Neuronal stem cell (in vitro differentiated cells): ENCODE results near the gene CADPS.

ENCODE experiments used
- DNase-seq: peaks from one replicate; pipeline ENCODE4 v3.0.0-alpha.2; 2013; ENCODE audit warnings: low spot score
- H2AFZ ChIP-seq: one replicate; pipeline ENCODE4 v1.6.1; 2013; ENCODE audit warnings: mild to moderate bottlenecking, low read length, inconsistent platforms
- H2AK5ac ChIP-seq: 2 replicates; pipeline ENCODE4 v1.6.1; 2013; ENCODE audit warnings: low read depth, mild to moderate bottlenecking, inconsistent platforms, low read length, moderate library complexity, mixed read lengths
- H2BK120ac ChIP-seq: 2 replicates; pipeline ENCODE4 v1.6.1; 2013; ENCODE audit warnings: low read depth, mild to moderate bottlenecking, inconsistent platforms, low read length, moderate library complexity, mixed read lengths
- H2BK12ac ChIP-seq: one replicate; pipeline ENCODE4 v1.6.1; 2013; ENCODE audit warnings: low read length, inconsistent platforms
- H2BK15ac ChIP-seq: 2 replicates; pipeline ENCODE4 v1.6.1; 2013; ENCODE audit warnings: mild to moderate bottlenecking, low read length, inconsistent platforms, mixed read lengths
- H2BK5ac ChIP-seq: one replicate; pipeline ENCODE4 v1.6.1; 2013; ENCODE audit warnings: inconsistent platforms, mild to moderate bottlenecking, low read length, moderate library complexity
- H3K14ac ChIP-seq: one replicate; pipeline ENCODE4 v1.6.1; 2013; ENCODE audit warnings: low read length, inconsistent platforms
- H3K18ac ChIP-seq: 2 replicates; pipeline ENCODE4 v1.6.1; 2013; ENCODE audit warnings: low read length, inconsistent platforms
- H3K23ac ChIP-seq: 2 replicates; pipeline ENCODE4 v1.6.1; 2013; ENCODE audit warnings: low read depth, mild to moderate bottlenecking, mixed read lengths, low read length, inconsistent platforms; ENCODE audit not compliant: poor library complexity
- H3K27ac ChIP-seq: replicated peaks from 3 replicates; pipeline ENCODE4 v1.5.1; 2013; ENCODE audit warnings: low read length, inconsistent platforms
- H3K27me3 ChIP-seq, 3 experiments: 2 replicates each; pipeline ENCODE4 v1.6.1; 2013; ENCODE audit warnings: low read length in 3 of 3, mild to moderate bottlenecking in 2 of 3, inconsistent platforms in 1 of 3, low read depth in 1 of 3, mixed read lengths in 1 of 3, moderate library complexity in 1 of 3; ENCODE audit not compliant: control insufficient read depth in 3 of 3, insufficient read depth in 3 of 3
- H3K36me3 ChIP-seq, 2 donors: replicated peaks in 1 of 2; 2 replicates each; pipeline ENCODE4 v1.6.1; 2013; ENCODE audit warnings: low read length in 2 of 2; ENCODE audit not compliant: control insufficient read depth in 2 of 2, insufficient read depth in 2 of 2
- H3K4ac ChIP-seq: 2 replicates; pipeline ENCODE4 v1.6.1; 2013; ENCODE audit warnings: inconsistent platforms, mild to moderate bottlenecking, low read length, moderate library complexity
- H3K4me1 ChIP-seq, 2 donors: 1 replicate in 1 of 2; 2 replicates in 1 of 2; pipeline ENCODE4 v1.6.1; 2013; ENCODE audit warnings: low read length in 2 of 2, low read depth in 1 of 2; ENCODE audit not compliant: control insufficient read depth in 2 of 2, insufficient read depth in 1 of 2
- H3K4me2 ChIP-seq: one replicate; pipeline ENCODE4 v1.6.1; 2013; ENCODE audit warnings: mild to moderate bottlenecking, low read length, inconsistent platforms; ENCODE audit not compliant: insufficient read depth, poor library complexity, severe bottlenecking
- H3K4me3 ChIP-seq, 2 donors: 2 replicates each; pipeline ENCODE4 v1.5.1; 2013; ENCODE audit warnings: low read length in 2 of 2, mild to moderate bottlenecking in 2 of 2, inconsistent platforms in 1 of 2, moderate library complexity in 1 of 2
- H3K79me1 ChIP-seq: one replicate; pipeline ENCODE4 v1.6.1; 2013; ENCODE audit warnings: low read depth, mild to moderate bottlenecking, inconsistent platforms, low read length, moderate library complexity
- H3K9ac ChIP-seq: one replicate; pipeline ENCODE4 v1.6.1; 2013; ENCODE audit warnings: mild to moderate bottlenecking, low read depth, low read length, inconsistent platforms; ENCODE audit not compliant: poor library complexity
- H3K9me3 ChIP-seq, 2 donors: replicated peaks in 1 of 2; 2 replicates each; pipeline versions ENCODE3 to v1.6.1; 2013; ENCODE audit warnings: low read length in 2 of 2, mild to moderate bottlenecking in 2 of 2, inconsistent platforms in 1 of 2, low read depth in 1 of 2, mixed read lengths in 1 of 2, moderate library complexity in 1 of 2; ENCODE audit not compliant: control insufficient read depth in 2 of 2, insufficient read depth in 1 of 2
- H4K8ac ChIP-seq: one replicate; pipeline ENCODE4 v1.6.1; 2013; ENCODE audit warnings: low read depth, mild to moderate bottlenecking, inconsistent platforms, low read length, moderate library complexity
- H4K91ac ChIP-seq: one replicate; pipeline ENCODE4 v1.6.1; 2013; ENCODE audit warnings: low read length, low read depth, mild to moderate bottlenecking, inconsistent platforms; ENCODE audit not compliant: poor library complexity
- WGBS, 2 donors: extraction: QIAGEN DNeasy Blood & Tissue Kit; methylation state at CpG; one replicate each; pipeline ENCODE4 v1.1.7; 2013; ENCODE audit warnings: missing lambda C conversion rate in 2 of 2, mixed read lengths in 1 of 2; ENCODE audit not compliant: insufficient read length in 2 of 2, insufficient replicate concordance in 1 of 2; ENCODE audit errors: extremely low coverage in 2 of 2; 5-methylcytosine and 5-hydroxymethylcytosine counted together

CADPS gene

DNA sequence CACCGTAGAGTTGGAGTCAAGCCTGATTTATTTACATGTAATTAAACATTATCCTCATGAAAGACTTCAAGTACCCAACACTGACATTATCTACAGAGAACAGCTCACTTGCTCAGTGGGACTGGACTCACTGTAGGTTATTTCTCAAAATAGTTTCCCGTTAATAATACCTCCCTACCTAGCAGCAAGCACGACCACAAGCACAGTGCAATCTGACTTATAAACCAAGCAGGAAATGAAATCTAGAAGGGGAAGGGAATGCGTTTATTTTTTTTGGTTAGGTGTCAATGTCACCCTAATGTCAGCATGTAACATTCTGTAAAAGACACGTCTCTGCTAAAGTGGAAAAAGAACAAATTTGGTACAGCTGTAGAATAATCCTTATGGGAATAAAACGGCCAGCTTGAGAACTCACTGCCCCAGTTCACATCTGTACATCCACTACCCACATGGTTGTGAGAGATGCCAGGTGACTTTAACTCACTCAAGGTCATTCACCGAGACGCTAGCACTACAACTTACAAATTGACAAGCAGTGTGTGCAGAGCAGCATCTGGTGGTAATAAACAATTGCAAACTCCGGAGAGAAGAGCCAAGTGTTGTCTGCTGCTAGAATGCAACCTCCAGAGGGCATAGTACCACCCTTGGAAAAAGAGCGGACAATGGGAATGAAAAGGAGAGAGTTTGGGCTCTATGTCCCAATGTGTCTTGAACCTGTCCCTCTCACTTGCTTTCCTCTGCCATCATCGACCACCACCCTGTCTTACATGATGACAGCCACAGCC lies 242.5 kb downstream of the CADPS start:
- H2AFZ ChIP-seq = no peak overlapping the region
- H3K9me3 ChIP-seq = no peaks in the 10 kb centered on the region
- no peak overlapping the region for H3K4me2 ChIP-seq
- no peak overlapping the region for H3K27ac ChIP-seq
- no peak overlapping the region for H3K14ac ChIP-seq
- no peak for DNase-seq
- no peak overlapping the region for H2BK5ac ChIP-seq
- no peak overlapping the region for H3K9ac ChIP-seq
- H2BK12ac ChIP-seq = no peak overlapping the region
- H4K8ac ChIP-seq = no peak overlapping the region
- H3K4ac ChIP-seq = no peak overlapping the region
- no peak overlapping the region for H2BK120ac ChIP-seq
- no peak overlapping the region for H2AK5ac ChIP-seq
- H3K4me1 ChIP-seq = no peaks in the 10 kb centered on the region
- WGBS, 2 donors = no CpG with 5 or more reads among the region's 11 CpGs
- no peak overlapping the region for H4K91ac ChIP-seq
- no peak overlapping the region for H3K4me3 ChIP-seq
- H2BK15ac ChIP-seq = no peak overlapping the region
- H3K36me3 ChIP-seq = no peaks in the 10 kb centered on the region
- H3K79me1 ChIP-seq = no peaks in the 10 kb centered on the region
- H3K18ac ChIP-seq = no peak overlapping the region
- peaks cover 0 to 3% (median 0%) of the 10 kb centered on the region in 3 experiments for H3K27me3 ChIP-seq
- no peak overlapping the region for H3K23ac ChIP-seq

DNA sequence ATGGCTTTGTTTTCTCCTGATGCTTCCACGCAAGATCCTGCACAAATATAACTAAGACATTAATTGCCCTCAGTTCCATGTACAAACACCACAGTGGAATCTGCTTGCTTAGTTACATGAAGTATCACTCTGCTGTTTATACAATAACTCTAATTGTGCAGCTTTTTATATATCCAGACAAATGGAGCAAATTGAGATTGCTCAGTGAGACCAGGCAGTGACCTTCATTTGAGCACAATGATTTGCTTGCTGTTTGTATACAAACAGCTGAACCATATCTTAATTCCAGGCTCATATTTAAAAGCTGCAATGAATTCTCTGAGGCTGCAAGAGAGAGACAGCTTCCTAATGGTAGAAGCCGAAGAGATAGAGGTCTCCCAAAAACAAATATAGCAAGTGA lies 243.7 kb downstream of the CADPS start:
- Histone ChIP-seq H3K79me1 (no peaks in the 10 kb centered on the region), H3K18ac (no peak overlapping the region), H3K27ac (no peak overlapping the region), H2AFZ (no peak overlapping the region), H3K4me3 (no peak overlapping the region), H2BK120ac (no peak overlapping the region), H3K4me2 (no peak overlapping the region), H3K23ac (no peak overlapping the region), H4K91ac (no peak overlapping the region), H2BK12ac (no peak overlapping the region), H3K14ac (no peak overlapping the region), H3K36me3 (no peaks in the 10 kb centered on the region), H2AK5ac (no peak overlapping the region), H3K9me3 (no peaks in the 10 kb centered on the region), H3K9ac (no peak overlapping the region), H3K4me1 (no peaks in the 10 kb centered on the region), H2BK5ac (no peak overlapping the region), H4K8ac (no peak overlapping the region), H3K4ac (no peak overlapping the region), H2BK15ac (no peak overlapping the region), H3K27me3 (peaks cover 0 to 4% (median 0%) of the 10 kb centered on the region in 3 experiments)
- DNase-seq = no peak
- no CpG with 5 or more reads among the region's 2 CpGs for WGBS, 2 donors

DNA sequence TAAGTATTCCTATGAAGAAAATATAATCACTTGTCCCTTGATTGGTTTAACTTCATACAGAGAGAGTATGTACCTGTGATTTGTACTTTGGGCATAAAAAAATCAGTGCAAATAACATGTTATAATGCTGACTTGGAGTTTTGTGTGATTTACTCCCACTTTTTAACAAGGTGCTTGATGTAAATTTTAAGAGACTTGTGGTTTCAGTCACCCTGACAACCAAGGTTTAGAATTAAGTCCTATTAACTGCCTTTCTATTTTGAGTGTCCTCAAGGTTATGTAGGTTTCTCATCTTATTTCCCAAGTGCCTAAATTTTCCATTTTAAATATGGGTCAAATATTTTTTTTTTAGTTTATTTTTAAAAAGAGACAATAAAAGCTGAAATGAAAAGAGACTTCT lies 244.6 kb downstream of the CADPS start:
- Histone ChIP-seq H3K4me3 (no peak overlapping the region), H2BK120ac (no peak overlapping the region), H3K4me2 (no peak overlapping the region), H2AK5ac (no peak overlapping the region), H2AFZ (no peak overlapping the region), H3K9me3 (no peaks in the 10 kb centered on the region), H3K79me1 (no peaks in the 10 kb centered on the region), H2BK12ac (no peak overlapping the region), H4K91ac (no peak overlapping the region), H3K23ac (no peak overlapping the region), H3K4ac (no peak overlapping the region), H3K9ac (no peak overlapping the region), H3K18ac (no peak overlapping the region), H3K27ac (no peak overlapping the region), H3K27me3 (peaks cover 0 to 4% (median 0%) of the 10 kb centered on the region in 3 experiments), H3K14ac (no peak overlapping the region), H3K36me3 (no peaks in the 10 kb centered on the region), H3K4me1 (no peaks in the 10 kb centered on the region), H2BK15ac (no peak overlapping the region), H4K8ac (no peak overlapping the region), H2BK5ac (no peak overlapping the region)
- DNase-seq = no peak

DNA sequence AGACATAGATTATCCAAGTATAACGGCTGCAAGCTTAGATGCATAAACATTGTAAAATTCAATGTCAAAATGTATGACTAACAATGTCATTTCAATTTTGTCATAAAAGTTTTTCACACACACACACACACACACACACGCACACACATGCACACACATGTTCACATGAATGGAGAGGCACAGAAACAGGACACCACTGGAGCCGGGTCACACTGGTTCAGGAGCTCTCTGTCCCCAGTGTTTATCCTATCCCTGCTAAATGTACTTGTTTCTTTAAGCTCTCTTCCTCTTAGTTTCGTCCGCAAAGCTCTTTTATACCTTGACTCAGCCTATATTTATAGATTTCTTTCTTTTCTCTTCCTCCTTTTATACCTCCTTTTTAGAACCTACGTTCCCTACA lies 249.9 kb downstream of the CADPS start:
- H3K4me1 ChIP-seq = no peaks in the 10 kb centered on the region
- no peak overlapping the region for H3K4ac ChIP-seq
- no peak overlapping the region for H4K8ac ChIP-seq
- H3K9ac ChIP-seq = no peak overlapping the region
- no peak overlapping the region for H2BK15ac ChIP-seq
- H3K4me3 ChIP-seq = no peak overlapping the region
- no peak overlapping the region for H2BK5ac ChIP-seq
- WGBS, 2 donors = no CpG with 5 or more reads among the region's 6 CpGs
- H3K23ac ChIP-seq = no peak overlapping the region
- no peaks in the 10 kb centered on the region for H3K9me3 ChIP-seq
- H3K36me3 ChIP-seq = no peaks in the 10 kb centered on the region
- no peak overlapping the region for H2AK5ac ChIP-seq
- H3K14ac ChIP-seq = no peak overlapping the region
- H2BK12ac ChIP-seq = no peak overlapping the region
- H2AFZ ChIP-seq = no peak overlapping the region
- H3K27me3 ChIP-seq = peaks cover 0 to 9% (median 0%) of the 10 kb centered on the region in 3 experiments
- no peak overlapping the region for H3K18ac ChIP-seq
- H3K4me2 ChIP-seq = no peak overlapping the region
- DNase-seq = no peak
- H2BK120ac ChIP-seq = no peak overlapping the region
- no peaks in the 10 kb centered on the region for H3K79me1 ChIP-seq
- H3K27ac ChIP-seq = no peak overlapping the region
- no peak overlapping the region for H4K91ac ChIP-seq
